H1 (cell line): Measurements from ENCODE around the gene LOXL1. TPM values are rescaled to one million over a fixed set of nuclear protein-coding genes. Genes with fewer than 3 reads are reported as not detected.

Experiments used
- ASH2L ChIP-seq: fragments of 200-600, 300-600 bp; sonication (generic); IDR thresholded peaks from one replicate; pipeline ENCODE4 v1.7.1; 2017; ENCODE audit warnings: low read length
- EGR1 ChIP-seq: IDR thresholded peaks from 2 replicates; pipeline ENCODE4 v1.6.1; 2011; ENCODE audit warnings: low read depth, low read length, borderline replicate concordance
- GABPA ChIP-seq: IDR thresholded peaks from 2 replicates; pipeline ENCODE4 v1.6.1; 2011; ENCODE audit warnings: mild to moderate bottlenecking, low read length, moderate library complexity, borderline replicate concordance; ENCODE audit not compliant: insufficient read depth
- JUND ChIP-seq: IDR thresholded peaks from 2 replicates; pipeline ENCODE4 v1.6.1; 2011; ENCODE audit warnings: mild to moderate bottlenecking, improper control_type of control experiment, low read length
- SIN3A ChIP-seq, 2 experiments: IDR thresholded peaks in 1 of 2; conservative IDR thresholded peaks in 1 of 2; 2 replicates each; pipeline ENCODE4 v1.6.1; 2011 to 2012; ENCODE audit warnings: low read length in 2 of 2, improper control_type of control experiment in 1 of 2, low read depth in 1 of 2, mild to moderate bottlenecking in 1 of 2
- polyA plus RNA-seq, 7 experiments: library from polyadenylated mRNA; depleted of rRNA in 3 of 7; stranded (reverse) in 5 of 7; unstranded in 2 of 7; fragments of >200 nt in 5 of 7; fragments of 200-250 nt in 2 of 7; gene quantifications; 1 replicate in 5 of 7; 2 replicates in 1 of 7; 4 replicates in 1 of 7; pipeline versions ENCODE4 v1.2.1 to v1.2.3, GENCODE V29; 2011 to 2013; ENCODE audit warnings: missing spikeins in 2 of 7, mixed read lengths in 2 of 7
- total RNA-seq: library from RNA; stranded (reverse); fragmentation: NEBNext Ultra II Directional; extraction: Animal tissue kit (Norgen Biotek cat#: 25700); gene quantifications from 2 replicates; pipeline ENCODE4 v1.2.1, GENCODE V29; 2021
- TF ChIP-seq, protein P1 (sequence below): IDR thresholded peaks from 2 replicates; pipeline ENCODE4 v1.6.1; 2012; ENCODE audit warnings: inconsistent platforms

The LOXL1 gene
- total and polyA plus RNA-seq, 2 of the 8 experiments (the other 6 are each of a cell fraction or from before 2014, with no cell fraction given) = 8.1 to 14.4 TPM

DNA sequence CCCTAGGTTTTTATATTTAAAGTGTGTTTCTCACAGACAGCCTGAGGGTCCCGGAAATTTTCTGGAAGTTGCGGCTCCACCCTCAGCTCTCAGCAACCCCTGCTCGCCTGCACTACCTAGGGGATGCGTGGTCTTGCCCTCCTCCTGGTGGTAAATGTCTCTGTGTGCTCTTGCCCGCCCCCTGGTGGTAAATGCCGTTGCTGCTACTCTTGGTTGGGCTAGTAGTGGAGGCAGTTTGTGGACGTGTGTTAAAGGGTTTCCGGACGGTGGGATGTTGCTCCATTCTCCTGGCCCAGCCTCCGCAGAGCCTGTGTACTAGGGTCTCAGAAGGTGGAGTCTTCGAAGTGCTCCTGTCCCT, 38.5 kb downstream of the LOXL1 start (continued):
- TF ChIP-seq GABPA = no peak
- TF ChIP-seq ASH2L = no peak
- no peak for TF ChIP-seq EGR1
- TF ChIP-seq, protein P1, sequence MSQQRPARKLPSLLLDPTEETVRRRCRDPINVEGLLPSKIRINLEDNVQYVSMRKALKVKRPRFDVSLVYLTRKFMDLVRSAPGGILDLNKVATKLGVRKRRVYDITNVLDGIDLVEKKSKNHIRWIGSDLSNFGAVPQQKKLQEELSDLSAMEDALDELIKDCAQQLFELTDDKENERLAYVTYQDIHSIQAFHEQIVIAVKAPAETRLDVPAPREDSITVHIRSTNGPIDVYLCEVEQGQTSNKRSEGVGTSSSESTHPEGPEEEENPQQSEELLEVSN = no peak
- TF ChIP-seq JUND = peak; percentile 39; the same call in 1 of the 2 replicates
- TF ChIP-seq SIN3A (conservative IDR thresholded peaks at IDR 0.05 in 1 of 2, IDR thresholded peaks at IDR 0.05 in 1 of 2; ENCODE audit: low read depth in 1 of 2, low read length in 2 of 2) = peak in 1 of 2 experiments; percentile 63; a peak in 2 of 4 replicates
